Measurements from ENCODE around the gene BMP2K. TPM values are rescaled to one million over a fixed set of nuclear protein-coding genes. Genes with fewer than 3 reads are reported as not detected.

The BMP2K gene
- total RNA-seq, 1 donor from 2014 or later: 41.3 TPM

GRCh38 chr4:78923464-78924312, 147.5 kb downstream of the BMP2K start:
- Histone ChIP-seq H3K27me3 (ENCODE audit: control insufficient read depth, insufficient read depth, low read length) (no peaks in the 10 kb centered on the region), H3K36me3 (ENCODE audit: control insufficient read depth, insufficient read depth, low read length) (no peaks in the 10 kb centered on the region), H3K4me3 (ENCODE audit: low read depth, low read length) (no peak overlapping the region)
- DNase-seq (ENCODE audit: low read depth) (peak; percentile 3), FAIRE-seq (no peak)
- TF ChIP-seq CTCF (IDR thresholded peaks at IDR 0.05; ENCODE audit: insufficient read depth, low read length, severe bottlenecking): no peak

GRCh38 chr4:78926826-78927225, 150.7 kb downstream of the BMP2K start:
- FAIRE-seq (no peak), DNase-seq (ENCODE audit: low read depth) (no peak)
- no peak overlapping the region for H3K4me3 ChIP-seq (ENCODE audit: low read depth, low read length)
- no peaks in the 10 kb centered on the region for H3K36me3 ChIP-seq (ENCODE audit: control insufficient read depth, insufficient read depth, low read length)
- H3K27me3 ChIP-seq (ENCODE audit: control insufficient read depth, insufficient read depth, low read length): no peaks in the 10 kb centered on the region
- TF ChIP-seq CTCF (IDR thresholded peaks at IDR 0.05; ENCODE audit: insufficient read depth, low read length, severe bottlenecking): no peak

GRCh38 chr4:78928835-78929234, 152.7 kb downstream of the BMP2K start:
- no peak for TF ChIP-seq CTCF (IDR thresholded peaks at IDR 0.05; ENCODE audit: insufficient read depth, low read length, severe bottlenecking)
- no peak for FAIRE-seq
- DNase-seq (ENCODE audit: low read depth): no peak
- Histone ChIP-seq H3K4me3 (ENCODE audit: low read depth, low read length) (no peak overlapping the region), H3K27me3 (ENCODE audit: control insufficient read depth, insufficient read depth, low read length) (no peaks in the 10 kb centered on the region), H3K36me3 (ENCODE audit: control insufficient read depth, insufficient read depth, low read length) (no peaks in the 10 kb centered on the region)

GRCh38 chr4:78930016-78930629, 154.0 kb downstream of the BMP2K start:
- FAIRE-seq (no peak), DNase-seq (ENCODE audit: low read depth) (no peak)
- no peak for TF ChIP-seq CTCF (IDR thresholded peaks at IDR 0.05; ENCODE audit: insufficient read depth, low read length, severe bottlenecking)
- Histone ChIP-seq H3K36me3 (ENCODE audit: control insufficient read depth, insufficient read depth, low read length) (no peaks in the 10 kb centered on the region), H3K27me3 (ENCODE audit: control insufficient read depth, insufficient read depth, low read length) (no peaks in the 10 kb centered on the region), H3K4me3 (ENCODE audit: low read depth, low read length) (no peak overlapping the region)

- TF ChIP-seq CTCF (IDR thresholded peaks at IDR 0.05; ENCODE audit: insufficient read depth, low read length, severe bottlenecking): no peak
- no peaks in the 10 kb centered on the region for H3K27me3 ChIP-seq (ENCODE audit: control insufficient read depth, insufficient read depth, low read length)
- no peak overlapping the region for H3K4me3 ChIP-seq (ENCODE audit: low read depth, low read length)
- FAIRE-seq: no peak
- no peaks in the 10 kb centered on the region for H3K36me3 ChIP-seq (ENCODE audit: control insufficient read depth, insufficient read depth, low read length)
- DNase-seq (ENCODE audit: low read depth): no peak
These were observed 160.8 kb downstream of the BMP2K start for GRCh38 chr4:78936989-78937388.

All from bronchial epithelial cell (primary cell).